HCEC 1CT (cell line): ENCODE results near the gene OTX1.

ENCODE experiments used
- DNase-seq: peaks from one replicate; pipeline ENCODE4 v3.0.0-alpha.2; 2017

OTX1 gene

DNA sequence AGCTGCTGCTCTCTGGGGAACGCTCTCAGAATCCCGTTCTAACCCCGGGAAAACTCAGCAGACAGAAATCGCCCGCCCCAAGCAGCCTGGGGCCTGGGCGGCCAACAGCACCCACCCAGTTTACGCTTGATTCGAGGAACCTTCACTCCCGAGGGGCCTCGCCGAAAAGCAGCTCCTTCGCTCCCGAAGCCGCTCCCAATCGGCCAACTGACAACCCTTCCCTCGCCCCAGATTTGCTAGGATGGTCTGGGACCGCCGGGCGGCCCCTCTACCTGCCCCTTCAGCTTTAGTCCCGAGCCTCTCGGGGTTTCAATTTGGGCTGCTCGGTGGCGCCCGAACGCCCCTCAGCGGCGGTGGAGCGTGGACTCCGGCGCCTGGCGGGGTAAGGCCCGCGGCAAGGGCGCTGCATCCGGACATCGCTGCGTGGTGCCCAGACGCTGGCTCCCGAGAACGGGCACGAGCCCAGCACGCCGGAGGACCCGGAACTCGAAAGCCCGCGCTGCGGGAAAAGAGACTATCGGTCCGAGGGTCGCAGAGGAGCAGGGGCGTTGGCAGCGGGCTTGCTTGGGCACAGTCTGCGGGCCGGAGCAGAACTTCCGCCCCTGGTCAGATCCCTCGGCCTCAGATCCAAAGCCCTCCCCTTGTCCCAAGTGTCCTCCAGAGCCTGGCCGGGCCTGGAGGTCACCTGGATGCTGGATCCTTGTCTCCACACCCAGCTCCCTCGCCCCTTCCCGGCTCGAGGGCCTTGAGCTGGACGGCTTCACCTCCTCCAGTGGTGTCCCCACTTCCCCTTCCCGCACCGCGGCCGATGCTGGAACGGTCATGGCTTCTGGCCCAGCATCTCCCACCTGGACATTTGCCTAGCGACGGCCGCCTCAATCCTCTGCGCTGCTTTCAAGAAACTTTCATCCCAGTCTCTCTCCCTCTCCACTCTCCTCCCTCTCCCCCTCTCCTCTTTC, 3.0 kb upstream of the OTX1 start:
- no peak for DNase-seq

GRCh38 chr2:63048367-63049171, 2.1 kb upstream of the OTX1 start:
- DNase-seq: no peak

DNA sequence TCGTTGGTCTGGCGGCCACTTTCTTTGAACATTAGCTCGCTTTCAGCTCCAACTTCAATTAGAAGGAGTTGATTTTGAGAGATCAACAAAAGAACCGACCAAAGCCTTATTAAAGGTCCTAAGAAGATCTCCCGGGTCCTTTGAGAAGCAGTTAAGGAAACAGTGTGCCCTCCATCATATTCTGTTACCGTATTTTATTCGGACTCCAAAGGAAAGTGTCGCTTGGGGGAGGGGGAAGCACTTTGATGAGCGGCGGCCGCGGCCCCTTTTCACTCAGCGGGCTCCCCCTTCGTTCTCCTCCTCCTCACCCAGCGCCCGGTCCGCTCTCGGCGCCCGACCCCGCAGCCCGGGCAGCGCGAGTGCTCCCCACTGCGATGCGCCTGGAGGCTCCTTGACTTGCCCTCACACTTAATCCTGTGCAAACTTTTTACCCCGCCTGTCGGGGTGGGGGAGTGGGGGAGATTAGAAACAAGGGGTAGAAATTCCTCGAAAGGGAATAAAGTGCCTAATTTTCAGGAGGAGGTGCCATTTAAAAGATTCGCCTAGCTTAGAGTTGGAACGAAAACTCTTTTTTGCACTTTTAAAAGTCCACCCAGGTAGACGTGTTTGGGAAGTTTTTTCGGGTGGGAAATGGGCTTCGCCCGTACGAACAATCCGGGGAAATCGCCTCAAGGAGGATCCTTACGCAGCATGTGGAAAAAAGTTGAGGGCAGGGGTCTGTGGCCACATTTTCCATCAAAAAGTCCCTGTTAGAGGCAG, 1.2 kb upstream of the OTX1 start:
- no peak for DNase-seq

GRCh38 chr2:63049970-63050333, 678 bp upstream of the OTX1 start:
- peak; percentile 16 for DNase-seq

DNA sequence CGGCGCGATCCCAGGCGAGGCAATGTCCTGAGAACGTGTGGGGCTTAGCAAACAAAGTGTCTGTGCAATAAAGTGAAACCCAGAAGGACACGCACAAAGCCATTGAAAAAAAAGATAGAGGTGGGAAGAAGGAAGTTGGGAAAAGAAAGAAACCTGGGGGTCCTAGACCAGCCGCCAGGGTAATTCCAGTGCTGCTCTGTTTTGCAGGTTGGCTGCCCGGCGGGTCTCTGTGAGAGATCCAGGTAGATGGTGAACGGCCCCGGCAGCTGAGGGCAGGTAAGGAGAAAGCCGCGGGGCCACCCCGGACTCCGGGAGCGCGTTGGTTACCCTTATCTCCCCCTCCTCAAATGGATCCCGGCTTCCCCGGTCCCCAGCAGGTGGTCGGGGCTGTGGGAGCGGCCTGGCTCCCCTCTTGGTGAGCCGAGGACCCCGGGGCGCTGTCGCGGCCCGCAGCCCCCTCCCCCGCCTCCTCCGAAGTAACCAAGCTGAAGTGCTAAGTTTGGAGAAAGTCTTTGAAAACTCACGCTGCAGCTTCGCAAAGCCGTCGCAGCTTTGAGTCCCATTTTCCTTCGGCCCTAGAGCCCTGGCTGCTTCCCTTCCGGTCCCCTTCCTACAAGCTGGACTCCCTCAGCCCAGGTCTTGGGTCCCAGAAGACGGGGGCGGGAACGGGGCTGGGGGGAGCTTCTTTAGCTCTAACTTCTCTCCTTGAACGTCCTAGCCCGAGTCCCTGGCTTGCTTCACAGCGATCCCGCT, 588 bp downstream of the OTX1 start:
- DNase-seq: no peak

DNA sequence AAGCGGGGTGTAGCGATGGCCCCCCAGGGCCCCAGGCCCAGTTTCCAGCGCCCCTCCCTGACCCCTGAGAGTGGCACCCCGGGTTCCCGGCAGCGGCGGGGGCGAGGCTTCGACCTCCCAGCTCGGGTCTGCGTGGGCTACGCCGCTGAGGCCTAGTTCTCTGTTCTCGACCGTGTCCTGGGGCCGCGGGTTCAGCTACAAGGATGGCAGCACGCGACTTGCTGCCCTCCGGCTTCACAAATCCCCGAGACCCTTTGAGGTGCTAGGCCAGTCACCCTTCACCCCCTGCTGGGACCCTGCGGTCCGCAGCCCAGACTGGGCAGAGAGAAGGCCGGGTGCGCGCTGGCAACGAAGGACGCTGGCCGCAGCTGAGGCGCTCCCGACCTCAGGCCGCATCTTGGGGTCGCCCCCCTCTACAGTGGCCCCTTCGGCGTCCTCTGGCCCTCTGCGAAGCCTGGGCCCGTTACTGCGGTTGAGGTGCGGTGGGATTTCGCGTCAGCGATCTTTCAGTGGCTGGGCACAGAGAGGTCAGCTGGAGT, 1.2 kb downstream of the OTX1 start:
- DNase-seq: no peak

DNA sequence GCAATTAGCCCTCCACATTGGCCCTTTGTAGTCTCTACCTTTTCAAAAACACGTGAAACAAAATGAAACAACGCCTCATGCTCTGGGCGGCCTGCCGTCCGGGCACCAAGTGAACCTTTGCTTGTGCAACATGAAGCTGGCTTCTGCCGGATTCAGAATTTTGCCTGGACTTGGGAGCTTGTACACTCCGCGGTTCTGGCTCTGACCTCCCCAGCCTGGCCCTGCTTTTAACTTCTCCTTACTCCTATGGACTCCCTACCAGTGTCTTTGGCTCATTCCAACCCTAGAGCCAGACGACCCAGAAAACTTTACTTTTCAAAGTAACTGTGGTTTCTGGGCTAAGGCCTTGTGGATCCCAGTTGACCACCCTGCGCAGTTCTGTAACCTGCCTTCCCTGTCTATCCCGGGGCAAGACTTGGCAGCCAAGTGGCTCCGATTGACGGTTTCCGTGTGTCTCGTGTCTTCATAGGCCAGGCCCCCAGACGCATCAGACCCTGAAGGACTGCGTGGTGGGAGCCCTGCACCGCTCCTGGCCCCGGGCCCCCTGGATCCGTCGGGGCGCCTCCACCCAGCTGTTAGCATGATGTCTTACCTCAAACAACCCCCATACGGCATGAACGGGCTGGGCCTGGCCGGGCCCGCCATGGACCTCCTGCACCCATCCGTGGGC, 1.9 kb downstream of the OTX1 start:
- DNase-seq: no peak

DNA sequence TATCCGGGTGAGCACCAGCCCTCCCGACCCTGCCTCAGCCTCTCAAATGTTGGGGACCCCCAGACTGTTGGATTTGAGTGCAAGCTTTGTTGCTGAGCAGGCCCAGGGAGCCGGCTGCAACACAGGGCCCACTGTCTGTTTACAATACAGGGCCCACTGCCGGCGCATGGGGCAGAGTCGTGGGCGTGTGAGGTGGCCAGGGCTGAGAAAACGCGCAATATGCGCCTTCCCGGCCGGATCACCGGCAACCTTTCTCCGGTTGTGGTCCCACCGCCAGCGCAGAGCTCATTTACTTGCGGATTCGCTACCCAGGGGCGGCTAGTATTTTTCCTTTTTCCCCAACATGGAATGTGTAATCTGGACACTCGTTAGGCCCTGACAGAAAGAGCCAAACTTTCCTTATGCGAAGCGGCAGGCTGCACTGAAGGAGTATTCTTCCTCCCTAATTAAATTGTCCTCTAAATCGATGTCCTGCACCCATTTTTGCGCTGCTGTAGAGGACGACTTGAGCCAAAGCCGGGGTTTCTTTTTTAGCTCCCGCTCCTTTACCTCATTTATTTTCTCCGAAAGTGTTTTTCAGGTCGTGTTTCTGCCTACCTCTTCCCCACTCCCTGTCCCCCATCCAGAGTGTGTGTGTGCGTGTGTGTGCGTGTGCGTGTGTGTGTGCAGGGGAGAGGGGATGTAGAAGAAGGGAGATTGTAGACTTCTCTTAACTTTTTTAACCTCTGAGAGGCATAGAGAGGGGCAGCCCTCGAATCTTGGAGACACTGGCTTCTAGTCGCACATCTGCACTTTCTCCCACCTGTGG, 2.7 kb downstream of the OTX1 start:
- no peak for DNase-seq

DNA sequence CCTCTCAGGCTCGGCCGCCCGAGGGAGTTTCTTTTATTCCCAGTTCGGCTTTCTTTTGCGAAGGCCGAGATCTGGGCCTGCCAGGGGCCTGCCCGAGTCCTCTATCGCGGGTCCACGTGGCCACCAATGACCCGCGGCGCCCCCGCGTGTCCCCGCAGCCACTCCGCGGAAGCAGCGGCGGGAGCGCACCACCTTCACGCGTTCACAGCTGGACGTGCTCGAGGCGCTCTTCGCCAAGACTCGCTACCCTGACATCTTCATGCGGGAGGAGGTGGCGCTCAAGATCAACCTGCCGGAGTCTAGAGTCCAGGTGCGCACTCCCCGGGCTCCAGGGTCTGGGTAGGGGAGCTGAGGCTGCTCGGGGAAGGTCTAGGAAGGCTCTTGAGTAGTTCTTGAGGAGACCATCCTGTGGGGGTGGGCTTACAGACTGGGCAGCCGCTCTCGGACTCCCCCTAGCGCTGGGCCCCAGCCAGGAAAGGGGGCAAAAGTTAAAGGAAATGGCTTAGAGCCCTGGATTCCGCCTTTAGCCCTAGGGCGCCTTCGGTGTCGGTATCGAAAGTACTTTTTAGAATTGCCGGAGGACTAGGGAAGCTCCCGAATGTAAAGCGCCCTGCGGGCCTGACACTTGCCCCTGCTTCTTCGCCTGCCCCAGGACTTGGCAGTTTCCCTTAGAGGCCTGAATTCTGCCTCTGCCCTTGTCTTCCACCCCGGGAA, 3.4 kb downstream of the OTX1 start:
- DNase-seq: no peak

DNA sequence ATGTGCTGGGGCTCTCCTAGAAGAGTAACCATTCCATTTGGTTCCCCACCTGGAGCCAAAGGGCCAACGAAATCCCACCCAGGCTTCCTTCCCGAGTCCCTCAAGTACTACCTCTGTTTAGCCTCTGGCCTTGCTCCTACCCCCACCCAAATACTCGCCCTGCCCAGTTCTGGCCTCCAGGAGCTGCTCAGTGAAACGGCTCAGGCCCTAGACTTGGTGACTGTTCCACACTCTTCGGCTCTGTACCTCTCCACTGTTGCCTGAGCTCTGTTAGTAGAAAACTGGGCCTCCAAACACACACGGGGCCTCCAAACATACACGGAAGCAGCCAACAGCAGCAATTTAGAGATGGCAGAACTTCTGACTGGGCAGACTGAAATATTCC, 4.2 kb downstream of the OTX1 start:
- DNase-seq: no peak

DNA sequence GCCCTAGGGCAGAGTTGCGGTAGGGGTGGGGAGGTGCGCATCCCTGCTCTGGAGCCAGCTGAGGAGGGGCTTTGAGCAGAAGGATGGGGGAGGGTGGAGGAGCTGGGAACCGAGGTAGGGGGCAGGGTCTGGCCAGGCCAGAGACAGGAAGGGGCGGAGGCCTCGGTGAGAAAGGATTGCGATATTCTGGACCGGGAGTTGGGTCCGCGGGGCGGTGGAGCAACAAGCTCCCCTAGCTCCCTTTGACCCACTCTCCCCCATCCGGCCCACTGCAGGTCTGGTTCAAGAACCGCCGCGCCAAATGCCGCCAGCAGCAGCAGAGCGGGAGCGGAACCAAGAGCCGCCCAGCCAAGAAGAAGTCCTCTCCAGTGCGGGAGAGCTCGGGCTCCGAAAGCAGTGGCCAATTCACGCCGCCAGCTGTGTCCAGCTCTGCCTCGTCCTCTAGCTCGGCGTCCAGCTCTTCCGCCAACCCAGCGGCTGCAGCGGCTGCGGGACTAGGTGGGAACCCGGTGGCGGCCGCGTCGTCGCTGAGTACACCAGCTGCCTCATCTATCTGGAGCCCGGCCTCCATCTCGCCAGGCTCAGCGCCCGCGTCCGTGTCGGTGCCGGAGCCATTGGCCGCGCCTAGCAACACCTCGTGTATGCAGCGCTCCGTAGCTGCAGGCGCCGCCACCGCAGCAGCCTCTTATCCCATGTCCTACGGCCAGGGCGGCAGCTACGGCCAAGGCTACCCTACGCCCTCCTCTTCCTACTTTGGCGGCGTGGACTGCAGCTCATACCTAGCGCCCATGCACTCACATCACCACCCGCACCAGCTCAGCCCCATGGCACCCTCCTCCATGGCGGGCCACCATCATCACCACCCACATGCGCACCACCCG, 4.8 kb downstream of the OTX1 start:
- DNase-seq: no peak

DNA sequence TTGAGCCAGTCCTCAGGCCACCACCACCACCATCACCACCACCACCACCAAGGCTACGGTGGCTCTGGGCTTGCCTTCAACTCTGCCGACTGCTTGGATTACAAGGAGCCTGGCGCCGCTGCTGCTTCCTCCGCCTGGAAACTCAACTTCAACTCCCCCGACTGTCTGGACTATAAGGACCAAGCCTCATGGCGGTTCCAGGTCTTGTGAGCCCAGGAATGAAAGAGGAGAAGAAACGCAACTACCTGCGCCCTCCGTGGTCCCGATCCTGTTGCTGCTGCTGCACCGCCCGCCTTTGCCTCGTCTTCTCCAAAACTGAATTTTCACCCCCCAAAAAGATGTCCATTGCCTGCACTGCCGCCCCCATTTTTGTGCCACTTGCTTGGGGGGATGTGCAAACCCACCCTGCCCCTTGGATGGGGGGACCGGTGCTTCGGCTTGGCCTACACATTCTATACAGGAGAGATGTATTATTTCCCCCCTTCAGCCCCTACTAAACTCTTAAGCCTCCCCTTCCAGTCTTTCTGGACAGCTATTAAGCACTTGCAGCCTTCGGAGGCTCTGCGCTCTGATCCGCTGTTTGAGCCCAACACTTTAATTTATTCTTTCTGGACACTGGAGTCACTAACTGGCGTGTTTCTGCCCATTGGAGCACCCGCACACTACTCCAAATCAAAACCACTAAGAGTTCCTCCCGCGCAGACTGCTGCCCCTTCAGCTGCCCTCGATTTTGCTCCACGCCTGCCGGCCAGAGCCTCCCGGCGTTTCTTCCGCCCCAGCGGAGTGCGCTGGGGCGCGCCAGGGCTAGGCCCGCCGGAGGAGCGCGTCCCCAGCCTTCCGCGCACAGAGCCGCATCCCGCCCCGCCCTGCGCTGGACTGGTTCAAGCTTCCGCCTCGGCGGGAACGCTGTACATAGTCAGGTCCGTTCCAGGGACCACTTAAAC, 5.7 kb downstream of the OTX1 start:
- DNase-seq: no peak

DNA sequence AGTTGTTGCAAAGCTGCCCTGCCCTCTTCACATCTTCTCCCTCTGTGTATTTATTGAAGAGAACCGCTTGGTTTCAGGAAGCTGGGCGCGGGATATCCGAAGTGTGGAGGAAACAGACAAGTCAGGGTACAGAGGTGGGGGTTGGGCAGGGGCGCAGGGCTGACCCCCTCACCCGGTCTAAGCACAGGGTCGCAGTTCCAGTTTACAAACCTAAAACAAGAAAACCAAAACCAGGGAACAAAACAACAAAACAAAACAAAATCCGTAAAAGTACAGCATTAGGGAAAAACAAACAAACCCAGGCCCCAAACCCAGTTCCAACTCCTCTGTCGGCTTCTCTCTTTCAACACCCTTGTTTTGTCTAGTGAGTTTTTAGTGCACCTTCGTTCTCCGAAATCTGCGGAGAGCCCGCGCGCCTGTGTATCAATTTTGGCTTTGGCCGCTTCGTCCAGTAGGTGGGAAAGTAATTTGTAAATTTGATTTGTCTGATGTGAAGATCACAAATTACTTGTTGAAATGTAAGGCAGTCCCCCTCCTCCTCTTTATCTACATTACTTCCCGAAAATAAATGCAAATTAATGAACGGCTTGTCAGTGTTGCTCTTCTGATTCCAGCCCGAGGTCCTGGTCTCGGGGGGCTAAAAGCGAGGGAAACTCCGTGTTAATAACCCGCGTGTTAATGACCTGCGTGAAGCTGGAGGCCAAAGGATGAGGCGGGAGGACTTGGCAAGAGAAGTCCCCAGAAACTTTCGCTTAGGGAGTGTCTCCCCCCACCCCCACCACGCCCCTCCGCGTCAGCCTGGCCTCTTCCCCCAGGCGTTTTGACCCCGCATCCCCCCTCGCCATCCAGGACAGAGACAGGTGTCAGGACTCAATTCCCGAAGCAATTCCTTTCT, 6.9 kb downstream of the OTX1 start:
- DNase-seq: no peak

DNA sequence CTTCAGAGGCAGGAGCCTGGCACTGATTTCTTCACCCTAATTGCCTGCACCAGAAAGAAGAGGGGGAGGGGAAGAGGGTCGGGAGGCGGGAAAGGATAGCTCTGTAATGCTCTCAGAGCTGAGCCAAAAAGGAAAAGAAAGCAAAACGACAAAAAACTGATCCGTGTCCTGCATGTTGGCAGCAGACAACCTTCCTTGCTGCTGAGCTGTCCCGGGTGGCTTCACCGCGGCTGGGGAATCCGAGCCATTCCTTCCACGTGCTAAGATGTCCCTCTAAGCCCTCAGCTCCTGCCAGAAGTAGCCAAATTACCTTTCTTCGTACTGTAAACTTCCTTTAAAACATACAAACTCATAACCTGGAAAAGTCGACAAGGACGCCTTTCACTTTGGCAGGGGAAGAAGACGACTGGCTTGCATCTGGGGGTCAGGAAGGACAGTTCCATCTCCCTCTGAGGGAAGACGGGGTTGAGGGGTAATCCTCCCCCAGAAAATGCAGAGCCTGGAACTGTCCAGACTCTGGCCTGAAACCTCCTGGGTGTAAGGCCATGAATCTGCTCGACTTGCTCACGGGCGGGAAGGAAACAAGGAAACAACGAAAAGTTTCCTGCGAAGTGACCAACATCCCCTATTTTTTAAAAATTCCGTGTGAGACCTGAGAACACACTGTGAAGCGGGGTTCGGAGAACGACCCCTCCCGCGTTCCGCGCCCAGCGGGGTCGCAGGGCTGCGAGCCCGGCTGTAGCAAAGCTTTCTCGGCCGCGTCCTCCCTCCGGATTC, 7.7 kb downstream of the OTX1 start:
- DNase-seq: no peak

- DNase-seq: no peak
Observed at GRCh38 chr2:63058921-63059792, 8.5 kb downstream of the OTX1 start.
